LNCAP (cell line): ENCODE results near the gene USF2.

Experiments used
- CTCF ChIP-seq: fragments of 450-650 bp; IDR thresholded peaks from 2 replicates; pipeline ENCODE4 v1.5.1; 2017; ENCODE audit warnings: mild to moderate bottlenecking

The USF2 gene

GRCh38 chr19:35224681-35225571 is 43.8 kb upstream of the USF2 start:
- TF ChIP-seq CTCF, result no peak

- no peak for TF ChIP-seq CTCF
These were observed 42.8 kb upstream of the USF2 start for GRCh38 chr19:35225951-35226350.

GRCh38 chr19:35226748-35227147 is 42.0 kb upstream of the USF2 start:
- TF ChIP-seq CTCF, result no peak

- TF ChIP-seq CTCF, result no peak
These were observed 40.4 kb upstream of the USF2 start, which contains the start of gene FAM187B for GRCh38 chr19:35228177-35228930. Gene FAM187B (minus strand): TSS chr19:35228739. CDS start chr19:35228680, 59 bp downstream.

GRCh38 chr19:35229601-35230000 is 39.2 kb upstream of the USF2 start:
- no peak for TF ChIP-seq CTCF

- no peak for TF ChIP-seq CTCF
These were observed 36.7 kb upstream of the USF2 start for GRCh38 chr19:35231956-35232645.

- TF ChIP-seq CTCF, result no peak
These were observed 35.9 kb upstream of the USF2 start for GRCh38 chr19:35232912-35233311.
